HUES6 (cell line): Measurements from ENCODE around the gene APOBEC4.

Experiments used
- H3K27ac ChIP-seq: 2 replicates; pipeline ENCODE4 v1.7.0; 2013; ENCODE audit warnings: low read depth, mild to moderate bottlenecking, low read length, inconsistent platforms
- H3K27me3 ChIP-seq: 2 replicates; pipeline ENCODE4 v1.6.1; 2013; ENCODE audit warnings: low read length; ENCODE audit not compliant: control insufficient read depth, insufficient read depth
- H3K36me3 ChIP-seq: 2 replicates; pipeline ENCODE4 v1.6.1; 2013; ENCODE audit warnings: low read length; ENCODE audit not compliant: control insufficient read depth, insufficient read depth
- H3K4me1 ChIP-seq: 2 replicates; pipeline ENCODE4 v1.6.1; 2013; ENCODE audit warnings: low read length; ENCODE audit not compliant: control insufficient read depth, insufficient read depth
- H3K4me3 ChIP-seq: 2 replicates; pipeline ENCODE4 v1.5.1; 2013; ENCODE audit warnings: low read depth, low read length
- H3K9ac ChIP-seq: one replicate; pipeline ENCODE4 v1.6.1; 2013; ENCODE audit warnings: mild to moderate bottlenecking, low read length
- H3K9me3 ChIP-seq: 2 replicates; pipeline ENCODE4 v1.6.1; 2013; ENCODE audit warnings: low read depth, low read length; ENCODE audit not compliant: control insufficient read depth, insufficient read depth

The APOBEC4 gene

DNA sequence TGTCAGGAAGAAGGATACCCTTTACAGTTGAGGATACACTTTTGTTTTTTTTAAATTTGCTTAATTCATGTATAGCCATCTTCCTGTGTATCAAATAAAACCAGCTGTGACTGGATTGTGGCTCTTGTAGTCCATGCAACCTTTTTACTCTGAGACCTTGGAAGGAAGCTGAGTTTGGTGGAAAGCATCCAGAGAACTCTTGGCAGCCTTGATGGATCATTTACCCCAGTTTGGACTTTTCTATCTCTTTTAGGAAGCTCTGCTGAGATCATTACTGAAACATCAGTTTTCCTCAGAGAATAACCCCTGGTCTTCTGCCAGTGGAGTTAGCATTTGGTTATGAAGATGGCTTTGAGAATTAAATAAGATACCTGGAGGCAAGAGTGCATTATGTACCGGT is 21.2 kb upstream of the APOBEC4 start:
- no peak overlapping the region for H3K27ac ChIP-seq
- H3K27me3 ChIP-seq, result no peaks in the 10 kb centered on the region

GRCh38 chr1:183673605-183674323 is 20.6 kb upstream of the APOBEC4 start:
- no peaks in the 10 kb centered on the region for H3K36me3 ChIP-seq
- no peaks in the 10 kb centered on the region for H3K4me1 ChIP-seq
- H3K27ac ChIP-seq, result no peak overlapping the region
- H3K4me3 ChIP-seq, result no peak overlapping the region
- H3K9me3 ChIP-seq, result peaks cover 8% of the 10 kb centered on the region
- no peaks in the 10 kb centered on the region for H3K27me3 ChIP-seq
- H3K9ac ChIP-seq, result no peak overlapping the region

More for the DNA sequence above, 21.2 kb upstream of the APOBEC4 start:
- Histone ChIP-seq H3K9ac (no peak overlapping the region), H3K9me3 (peaks cover 8% of the 10 kb centered on the region), H3K36me3 (no peaks in the 10 kb centered on the region), H3K4me3 (no peak overlapping the region), H3K4me1 (no peaks in the 10 kb centered on the region)

DNA sequence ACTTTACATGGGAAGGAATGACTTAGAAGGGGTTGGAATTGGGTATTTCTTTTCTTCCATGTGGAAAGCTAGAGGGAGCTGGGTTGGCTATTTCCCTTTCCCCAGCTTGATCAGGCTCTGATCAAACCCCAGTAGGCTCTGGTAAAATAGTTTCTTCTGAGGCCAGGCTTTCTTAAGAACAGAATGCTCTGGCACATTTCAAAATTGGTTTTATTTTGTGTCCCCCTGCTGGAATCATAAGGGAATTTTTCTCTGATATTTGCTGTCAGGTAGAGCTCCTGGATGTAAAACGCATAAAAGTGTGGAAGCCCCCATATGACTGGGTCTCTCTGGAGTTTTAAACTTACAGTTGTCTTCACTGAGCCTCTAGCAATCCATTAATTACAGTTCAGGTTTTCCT is 17.1 kb upstream of the APOBEC4 start:
- Histone ChIP-seq H3K9ac (no peak overlapping the region), H3K4me3 (no peak overlapping the region), H3K4me1 (no peaks in the 10 kb centered on the region), H3K27ac (no peak overlapping the region), H3K27me3 (no peaks in the 10 kb centered on the region), H3K9me3 (peaks cover 8% of the 10 kb centered on the region), H3K36me3 (no peaks in the 10 kb centered on the region)

DNA sequence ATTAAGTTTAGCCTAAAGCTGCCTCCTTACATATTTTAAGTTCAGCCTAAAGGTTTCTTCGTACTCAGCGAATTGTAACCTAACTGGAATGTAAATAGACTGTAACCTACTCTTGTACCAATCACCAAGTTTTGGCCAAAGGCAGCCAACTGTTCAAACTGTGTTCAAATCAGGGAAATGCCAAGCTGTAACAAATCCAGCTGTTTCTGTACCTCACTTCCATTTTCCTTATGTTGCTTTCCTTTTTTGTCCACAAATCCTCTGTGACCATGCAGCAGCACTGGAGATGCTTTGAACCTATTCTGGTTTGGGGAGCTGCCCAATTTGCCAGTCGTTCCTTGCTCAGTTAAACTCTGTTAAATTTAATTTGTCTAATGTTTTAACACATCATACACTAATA is 3.2 kb upstream of the APOBEC4 start:
- Histone ChIP-seq H3K27ac (no peak overlapping the region), H3K4me3 (no peak overlapping the region), H3K27me3 (no peaks in the 10 kb centered on the region), H3K9me3 (no peaks in the 10 kb centered on the region), H3K9ac (no peak overlapping the region), H3K4me1 (no peaks in the 10 kb centered on the region), H3K36me3 (no peaks in the 10 kb centered on the region)

GRCh38 chr1:183655562-183656075 is 2.5 kb upstream of the APOBEC4 start:
- no peaks in the 10 kb centered on the region for H3K27me3 ChIP-seq
- no peaks in the 10 kb centered on the region for H3K36me3 ChIP-seq
- no peak overlapping the region for H3K4me3 ChIP-seq
- no peaks in the 10 kb centered on the region for H3K9me3 ChIP-seq
- H3K27ac ChIP-seq, result no peak overlapping the region
- no peaks in the 10 kb centered on the region for H3K4me1 ChIP-seq
- H3K9ac ChIP-seq, result no peak overlapping the region

DNA sequence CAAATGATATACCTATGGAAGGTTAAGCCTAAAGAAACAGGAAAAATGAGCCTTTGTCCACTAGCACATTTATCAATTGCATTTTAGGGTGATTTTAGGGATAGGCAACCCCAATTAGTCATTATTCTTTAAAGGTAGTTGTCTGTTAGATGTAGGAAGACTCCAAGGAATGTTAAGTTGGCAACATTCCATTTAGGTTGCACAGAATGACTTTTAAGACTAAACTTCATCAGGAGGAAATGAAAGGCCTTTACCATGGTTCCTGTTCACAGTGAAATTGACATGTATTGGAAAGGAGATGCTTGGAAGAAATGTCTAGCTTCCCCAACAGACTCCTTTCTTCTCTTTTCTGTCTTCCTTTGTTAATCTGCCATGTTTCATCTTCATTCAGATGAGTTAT is 1.6 kb upstream of the APOBEC4 start:
- Histone ChIP-seq H3K9me3 (no peaks in the 10 kb centered on the region), H3K4me3 (no peak overlapping the region), H3K9ac (no peak overlapping the region), H3K36me3 (no peaks in the 10 kb centered on the region), H3K4me1 (no peaks in the 10 kb centered on the region), H3K27me3 (no peaks in the 10 kb centered on the region), H3K27ac (no peak overlapping the region)

GRCh38 chr1:183653876-183654451 is 848 bp upstream of the APOBEC4 start:
- Histone ChIP-seq H3K27ac (no peak overlapping the region), H3K27me3 (no peaks in the 10 kb centered on the region), H3K4me1 (no peaks in the 10 kb centered on the region), H3K9me3 (no peaks in the 10 kb centered on the region), H3K36me3 (no peaks in the 10 kb centered on the region), H3K4me3 (no peak overlapping the region), H3K9ac (no peak overlapping the region)

DNA sequence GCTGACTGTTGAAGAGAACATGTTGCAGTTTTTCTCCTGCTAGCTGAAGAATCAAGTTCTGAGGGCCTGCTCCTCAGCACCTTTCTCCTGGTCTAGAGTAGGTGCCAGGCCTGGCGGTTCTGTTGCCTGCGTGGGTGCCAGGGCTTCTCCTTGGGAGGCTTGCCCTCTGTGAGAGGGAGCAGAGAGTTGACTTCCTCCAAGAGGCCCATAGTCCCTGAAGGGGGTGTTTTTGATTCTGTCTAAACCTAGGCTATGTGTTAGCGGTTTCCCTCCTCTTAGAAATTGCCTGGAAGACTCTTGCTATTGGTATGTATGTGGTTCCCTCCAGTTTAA is 312 bp upstream of the APOBEC4 start:
- no peak overlapping the region for H3K27ac ChIP-seq
- H3K27me3 ChIP-seq, result no peaks in the 10 kb centered on the region
- H3K4me3 ChIP-seq, result no peak overlapping the region
- H3K4me1 ChIP-seq, result no peaks in the 10 kb centered on the region
- H3K9me3 ChIP-seq, result no peaks in the 10 kb centered on the region
- no peak overlapping the region for H3K9ac ChIP-seq
- H3K36me3 ChIP-seq, result no peaks in the 10 kb centered on the region

- Histone ChIP-seq H3K36me3 (no peaks in the 10 kb centered on the region), H3K9me3 (no peaks in the 10 kb centered on the region), H3K27me3 (no peaks in the 10 kb centered on the region), H3K4me3 (no peak overlapping the region), H3K4me1 (no peaks in the 10 kb centered on the region), H3K27ac (no peak overlapping the region), H3K9ac (no peak overlapping the region)
Observed at GRCh38 chr1:183652107-183652506, 1.0 kb downstream of the APOBEC4 start.

GRCh38 chr1:183651612-183652011 is 1.5 kb downstream of the APOBEC4 start:
- Histone ChIP-seq H3K27ac (no peak overlapping the region), H3K27me3 (no peaks in the 10 kb centered on the region), H3K4me3 (no peak overlapping the region), H3K9ac (no peak overlapping the region), H3K4me1 (no peaks in the 10 kb centered on the region), H3K9me3 (no peaks in the 10 kb centered on the region), H3K36me3 (no peaks in the 10 kb centered on the region)

DNA sequence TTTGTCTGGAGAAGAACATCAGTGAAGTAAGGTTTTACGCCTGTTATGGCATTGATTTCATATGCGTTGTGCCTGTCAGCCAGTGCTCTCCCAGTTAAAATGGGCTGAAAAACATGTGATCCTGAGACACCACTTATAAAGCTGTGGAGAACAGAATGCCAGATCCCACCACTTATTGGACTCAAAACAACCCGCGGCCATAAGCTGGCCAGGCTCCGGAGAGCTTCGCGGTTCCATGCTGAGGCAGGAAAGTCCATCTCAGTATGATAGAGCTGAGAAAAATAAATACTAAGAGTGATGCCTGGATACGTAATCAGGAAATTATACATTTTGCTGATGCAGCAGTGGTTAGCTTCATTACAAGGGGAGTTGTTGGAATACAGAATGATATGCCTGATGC is 5.1 kb downstream of the APOBEC4 start:
- no peaks in the 10 kb centered on the region for H3K9me3 ChIP-seq
- no peak overlapping the region for H3K9ac ChIP-seq
- H3K36me3 ChIP-seq, result no peaks in the 10 kb centered on the region
- H3K27me3 ChIP-seq, result no peaks in the 10 kb centered on the region
- no peak overlapping the region for H3K27ac ChIP-seq
- H3K4me3 ChIP-seq, result no peak overlapping the region
- H3K4me1 ChIP-seq, result no peaks in the 10 kb centered on the region
